ENCODE measurements around the gene NT5C.

The NT5C gene

GRCh38 chr17:75103601-75104554 lies 27.7 kb downstream of the NT5C start:
- no peaks in the 10 kb centered on the region for H3K9me3 ChIP-seq
- peaks cover 0 to 5% of the 10 kb centered on the region in 2 donors for H3K27me3 ChIP-seq
- H3K4me1 ChIP-seq, result peaks cover 0 to under 1% (median 0%) of the 10 kb centered on the region in 4 donors
- no peak overlapping the region for H3K27ac ChIP-seq
- TF ChIP-seq, protein P1, sequence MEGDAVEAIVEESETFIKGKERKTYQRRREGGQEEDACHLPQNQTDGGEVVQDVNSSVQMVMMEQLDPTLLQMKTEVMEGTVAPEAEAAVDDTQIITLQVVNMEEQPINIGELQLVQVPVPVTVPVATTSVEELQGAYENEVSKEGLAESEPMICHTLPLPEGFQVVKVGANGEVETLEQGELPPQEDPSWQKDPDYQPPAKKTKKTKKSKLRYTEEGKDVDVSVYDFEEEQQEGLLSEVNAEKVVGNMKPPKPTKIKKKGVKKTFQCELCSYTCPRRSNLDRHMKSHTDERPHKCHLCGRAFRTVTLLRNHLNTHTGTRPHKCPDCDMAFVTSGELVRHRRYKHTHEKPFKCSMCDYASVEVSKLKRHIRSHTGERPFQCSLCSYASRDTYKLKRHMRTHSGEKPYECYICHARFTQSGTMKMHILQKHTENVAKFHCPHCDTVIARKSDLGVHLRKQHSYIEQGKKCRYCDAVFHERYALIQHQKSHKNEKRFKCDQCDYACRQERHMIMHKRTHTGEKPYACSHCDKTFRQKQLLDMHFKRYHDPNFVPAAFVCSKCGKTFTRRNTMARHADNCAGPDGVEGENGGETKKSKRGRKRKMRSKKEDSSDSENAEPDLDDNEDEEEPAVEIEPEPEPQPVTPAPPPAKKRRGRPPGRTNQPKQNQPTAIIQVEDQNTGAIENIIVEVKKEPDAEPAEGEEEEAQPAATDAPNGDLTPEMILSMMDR (IDR thresholded peaks at IDR 0.05), result no peak
- DNase-seq, result no peak
- intact Hi-C loops (cut with DNase I; ENCODE audit: low total_unique reads), result no loop called here
- H3K36me3 ChIP-seq, result peaks cover 0 to 22% (median 0%) of the 10 kb centered on the region in 3 donors
- H3K4me3 ChIP-seq, result no peak overlapping the region

GRCh38 chr17:75102385-75102821 lies 29.1 kb downstream of the NT5C start:
- TF ChIP-seq, protein P1 (IDR thresholded peaks at IDR 0.05), result no peak
- Histone ChIP-seq H3K27me3 (no peaks in the 10 kb centered on the region), H3K4me3 (no peak overlapping the region), H3K27ac (no peak overlapping the region), H3K36me3 (peaks cover 0 to 22% (median 0%) of the 10 kb centered on the region in 3 donors), H3K4me1 (no peaks in the 10 kb centered on the region), H3K9me3 (no peaks in the 10 kb centered on the region)
- no peak for DNase-seq
- intact Hi-C loops (cut with DNase I; ENCODE audit: low total_unique reads), result no loop called here

- peaks cover 0 to 22% (median 0%) of the 10 kb centered on the region in 3 donors for H3K36me3 ChIP-seq
- intact Hi-C loops (cut with DNase I; ENCODE audit: low total_unique reads), result no loop called here
- DNase-seq, result no peak
- H3K4me3 ChIP-seq, result no peak overlapping the region
- no peaks in the 10 kb centered on the region for H3K9me3 ChIP-seq
- H3K4me1 ChIP-seq, result peaks cover 0 to 9% (median 3%) of the 10 kb centered on the region in 4 donors
- H3K27ac ChIP-seq, result no peak overlapping the region
- TF ChIP-seq, protein P1 (IDR thresholded peaks at IDR 0.05), result no peak
- no peaks in the 10 kb centered on the region for H3K27me3 ChIP-seq
These were observed 31.5 kb downstream of the NT5C start for GRCh38 chr17:75099881-75100595.

GRCh38 chr17:75098861-75099260 lies 32.7 kb downstream of the NT5C start:
- peaks cover 0 to 20% (median 0%) of the 10 kb centered on the region in 3 donors for H3K36me3 ChIP-seq
- DNase-seq, result no peak
- H3K27ac ChIP-seq, result no peak overlapping the region
- TF ChIP-seq, protein P1 (IDR thresholded peaks at IDR 0.05), result no peak
- no peaks in the 10 kb centered on the region for H3K27me3 ChIP-seq
- H3K4me1 ChIP-seq, result peaks cover 0 to 16% (median 3%) of the 10 kb centered on the region in 4 donors
- H3K9me3 ChIP-seq, result no peaks in the 10 kb centered on the region
- intact Hi-C loops (cut with DNase I; ENCODE audit: low total_unique reads), result no loop called here
- H3K4me3 ChIP-seq, result no peak overlapping the region

DNA sequence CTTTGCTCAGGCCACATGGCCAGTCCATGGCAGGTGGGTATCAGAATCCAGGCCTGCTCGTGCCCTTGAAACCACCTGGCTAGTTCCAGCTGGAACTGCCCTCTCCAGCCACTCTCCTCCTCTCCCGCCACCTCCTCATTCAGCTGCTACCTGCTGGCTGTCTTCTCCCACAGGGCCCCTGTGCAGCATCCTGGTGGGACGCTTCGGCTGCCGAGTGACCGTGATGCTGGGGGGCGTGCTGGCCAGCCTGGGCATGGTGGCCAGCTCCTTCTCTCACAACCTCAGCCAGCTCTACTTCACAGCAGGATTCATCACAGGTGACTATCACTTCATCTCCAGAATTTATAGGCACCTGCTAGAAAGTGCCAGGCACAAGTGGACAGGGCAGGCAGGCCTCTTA lies 33.7 kb downstream of the NT5C start:
- H3K36me3 ChIP-seq, result peaks cover 0 to 16% (median 0%) of the 10 kb centered on the region in 3 donors
- peaks cover 0 to 25% (median 3%) of the 10 kb centered on the region in 4 donors for H3K4me1 ChIP-seq
- no peak overlapping the region for H3K4me3 ChIP-seq
- no peaks in the 10 kb centered on the region for H3K27me3 ChIP-seq
- DNase-seq, result no peak
- intact Hi-C loops (cut with DNase I; ENCODE audit: low total_unique reads), result no loop called here
- H3K27ac ChIP-seq, result no peak overlapping the region
- no peaks in the 10 kb centered on the region for H3K9me3 ChIP-seq
- TF ChIP-seq, protein P1 (IDR thresholded peaks at IDR 0.05), result no peak
